OCI-LY7 (cell line): ENCODE results near the gene OSBPL6. TPM values are rescaled to one million over a fixed set of nuclear protein-coding genes. Genes with fewer than 3 reads are reported as not detected.

Experiments used
- BruUV-seq: library from RNA; stranded (reverse); fragments of 400-500 nt; replicated peaks from 2 replicates; lab custom pipeline; 2021; lab: Mats Ljungman, UMichigan
- CTCF ChIA-PET: fragments of 300-600 bp; sonication (Branson Sonifier 250); formaldehyde crosslinking; loops from one replicate; lab custom pipeline; 2022; ENCODE audit warnings: antibody characterized with exemption; ENCODE audit not compliant: unreplicated experiment; lab: Charles Lee
- POLR2A ChIA-PET: fragments of 300-600 bp; sonication (Branson Sonifier 250); formaldehyde crosslinking; loops from one replicate; lab custom pipeline; 2022; ENCODE audit warnings: antibody characterized with exemption; lab: Charles Lee
- DNase-seq: peaks from one replicate; pipeline ENCODE4 v3.0.0-alpha.2; 2015; ENCODE audit warnings: low spot score
- H2AFZ ChIP-seq: fragments of 200-600 bp; sonication (generic), shearing (Covaris generic); 2 replicates; pipeline ENCODE4 v1.6.1; 2014; ENCODE audit warnings: mild to moderate bottlenecking, antibody characterized with exemption, low read length, moderate library complexity
- H3K27ac ChIP-seq: fragments of 200-600 bp; sonication (generic); 2 replicates; pipeline ENCODE4 v1.5.1; 2014; ENCODE audit warnings: mixed run types, low read depth, mild to moderate bottlenecking, moderate library complexity, low read length, inconsistent platforms; ENCODE audit not compliant: poor library complexity, severe bottlenecking
- H3K36me3 ChIP-seq: fragments of 200-600 bp; sonication (generic); 2 replicates; pipeline ENCODE4 v1.6.1; 2014; ENCODE audit warnings: mild to moderate bottlenecking, antibody characterized with exemption, low read length, moderate library complexity, mixed read lengths; ENCODE audit not compliant: insufficient read depth
- H3K4me1 ChIP-seq: fragments of 200-600 bp; sonication (generic); 2 replicates; pipeline ENCODE4 v1.5.1; 2014; ENCODE audit warnings: mild to moderate bottlenecking, low read length; ENCODE audit not compliant: insufficient read depth, poor library complexity, severe bottlenecking
- H3K4me2 ChIP-seq: fragments of 200-600 bp; sonication (generic); 2 replicates; pipeline ENCODE4 v1.6.1; 2014; ENCODE audit warnings: mild to moderate bottlenecking, low read length
- H3K4me3 ChIP-seq: fragments of 200-600 bp; sonication (generic); 2 replicates; pipeline ENCODE4 v1.5.1; 2014; ENCODE audit warnings: mild to moderate bottlenecking, low read depth, low read length; ENCODE audit not compliant: poor library complexity, severe bottlenecking
- H3K79me2 ChIP-seq: fragments of 200-600 bp; sonication (generic); 2 replicates; pipeline ENCODE4 v1.6.1; 2016; ENCODE audit warnings: low read depth, mild to moderate bottlenecking, low read length, moderate library complexity, mixed read lengths; ENCODE audit not compliant: insufficient read depth
- H3K9me2 ChIP-seq: fragments of 200-600 bp; sonication (generic); 2 replicates; pipeline ENCODE4 v1.6.1; 2016; ENCODE audit warnings: mild to moderate bottlenecking, low read length, mixed read lengths; ENCODE audit not compliant: insufficient read depth
- H3K9me3 ChIP-seq: fragments of 200-600 bp; sonication (generic); 2 replicates; pipeline ENCODE4 v1.6.1; 2014; ENCODE audit warnings: mild to moderate bottlenecking, mixed run types, low read length, mixed read lengths
- H4K20me1 ChIP-seq: fragments of 200-600 bp; sonication (generic); 2 replicates; pipeline ENCODE4 v1.6.1; 2014; ENCODE audit warnings: mild to moderate bottlenecking, antibody characterized with exemption, low read length, moderate library complexity, mixed read lengths; ENCODE audit not compliant: insufficient read depth
- CTCF ChIP-seq: fragments of 200-600 bp; sonication (generic); conservative IDR thresholded peaks from 2 replicates; pipeline ENCODE4 v1.5.1; 2014; ENCODE audit warnings: mild to moderate bottlenecking, antibody characterized with exemption, low read length, moderate library complexity, mixed read lengths
- EZH2phosphoT487 ChIP-seq: fragments of 200-600 bp; sonication (generic); IDR thresholded peaks from 2 replicates; pipeline ENCODE4 v1.6.1; 2018; ENCODE audit warnings: low read depth, borderline replicate concordance, mild to moderate bottlenecking, mixed run types, antibody characterized with exemption, low read length, moderate library complexity, mixed read lengths
- intact Hi-C: fragments of 100-400 bp; cut with micrococcal nuclease; formaldehyde crosslinking; loops from one replicate; pipeline ENCODE4 v1.10.0; 2022; ENCODE audit not compliant: unreplicated experiment
- total RNA-seq, 2 experiments: library from RNA; depleted of rRNA in 1 of 2; stranded (reverse); fragments of >200 nt in 1 of 2; shearing (Covaris generic) in 1 of 2; gene quantifications; 2 replicates each; pipeline ENCODE4 v1.2.3, GENCODE V29; 2014 to 2022

Gene OSBPL6
- total RNA-seq, 2 experiments from 2014 or later, result not detected

DNA sequence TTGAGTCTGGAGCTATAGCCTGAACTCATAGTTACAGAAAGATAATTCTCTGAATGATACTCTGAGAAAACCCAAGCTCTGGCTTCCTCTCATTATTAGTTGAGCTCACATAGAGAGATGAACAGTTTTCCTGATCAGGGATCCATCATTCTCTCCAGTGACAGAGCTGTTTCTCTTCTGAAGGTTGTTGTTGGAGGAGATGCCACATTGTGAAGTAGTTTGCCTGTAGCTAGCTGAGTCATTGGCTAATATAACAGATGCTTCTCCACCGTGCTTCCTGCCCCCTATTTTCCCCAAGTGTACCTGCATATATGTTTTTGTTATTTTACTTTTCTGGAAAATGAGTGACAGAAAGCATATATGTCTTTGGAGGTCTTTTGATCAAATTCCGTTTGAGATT, 64.6 kb downstream of the OSBPL6 start:
- H3K9me3 ChIP-seq, result no peaks in the 10 kb centered on the region
- TF ChIP-seq EZH2phosphoT487 (no peak), CTCF (no peak)
- CTCF ChIA-PET, result no interaction called here
- no peaks in the 10 kb centered on the region for H3K79me2 ChIP-seq
- DNase-seq, result no peak
- H3K4me3 ChIP-seq, result no peak overlapping the region
- intact Hi-C loops, result no loop called here
- H3K4me2 ChIP-seq, result no peak overlapping the region
- H3K36me3 ChIP-seq, result no peaks in the 10 kb centered on the region
- no peaks in the 10 kb centered on the region for H4K20me1 ChIP-seq
- H3K9me2 ChIP-seq, result no peaks in the 10 kb centered on the region
- POLR2A ChIA-PET, result no interaction called here
- BruUV-seq, result no TSS peak
- no peak overlapping the region for H2AFZ ChIP-seq
- H3K27ac ChIP-seq, result no peak overlapping the region
- H3K4me1 ChIP-seq, result no peaks in the 10 kb centered on the region

- ChIA-PET POLR2A (no interaction called here), CTCF (no interaction called here)
- TF ChIP-seq EZH2phosphoT487, result no peak
- TF ChIP-seq CTCF, result no peak
- no peaks in the 10 kb centered on the region for H3K36me3 ChIP-seq
- no peak overlapping the region for H3K27ac ChIP-seq
- no peaks in the 10 kb centered on the region for H4K20me1 ChIP-seq
- H3K4me1 ChIP-seq, result no peaks in the 10 kb centered on the region
- BruUV-seq, result no TSS peak
- H3K79me2 ChIP-seq, result no peaks in the 10 kb centered on the region
- H3K4me3 ChIP-seq, result no peak overlapping the region
- no peaks in the 10 kb centered on the region for H3K9me2 ChIP-seq
- H3K9me3 ChIP-seq, result no peaks in the 10 kb centered on the region
- H3K4me2 ChIP-seq, result no peak overlapping the region
- H2AFZ ChIP-seq, result no peak overlapping the region
- DNase-seq, result no peak
- intact Hi-C loops, result no loop called here
These were observed 69.0 kb downstream of the OSBPL6 start for GRCh38 chr2:178263159-178263860.

DNA sequence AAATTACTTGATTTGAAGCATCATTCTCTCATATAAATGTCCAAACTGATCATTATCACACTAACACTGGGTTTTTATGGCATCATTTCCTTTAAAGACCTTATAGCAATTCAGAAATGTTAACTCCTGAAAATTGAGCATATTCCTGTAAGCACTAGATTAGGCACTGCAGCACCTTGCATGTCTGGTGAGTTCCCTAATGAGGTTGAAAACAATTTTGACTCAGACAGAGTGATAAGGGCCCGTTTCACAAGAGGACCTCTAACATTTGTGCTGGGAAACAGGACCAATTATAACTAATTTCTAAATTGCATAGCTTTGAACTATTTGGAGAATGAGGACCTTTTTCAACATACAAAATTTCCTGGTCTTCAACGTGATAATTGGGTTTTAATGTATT, 69.9 kb downstream of the OSBPL6 start:
- Histone ChIP-seq H3K79me2 (no peaks in the 10 kb centered on the region), H3K36me3 (no peaks in the 10 kb centered on the region), H4K20me1 (no peaks in the 10 kb centered on the region), H3K4me3 (no peak overlapping the region), H3K9me3 (no peaks in the 10 kb centered on the region), H3K4me2 (no peak overlapping the region), H2AFZ (no peak overlapping the region), H3K4me1 (no peaks in the 10 kb centered on the region), H3K9me2 (no peaks in the 10 kb centered on the region), H3K27ac (no peak overlapping the region)
- no TSS peak for BruUV-seq
- DNase-seq, result no peak
- CTCF ChIA-PET, result no interaction called here
- intact Hi-C loops, result no loop called here
- POLR2A ChIA-PET, result no interaction called here
- TF ChIP-seq EZH2phosphoT487, result no peak
- TF ChIP-seq CTCF, result no peak
